ENCODE data around the gene UBE2V1.

- TF ChIP-seq CTCF (IDR thresholded peaks at IDR 0.05; ENCODE audit: poor library complexity) (no peak), EZH2 (IDR thresholded peaks at IDR 0.05; ENCODE audit: borderline replicate concordance) (no peak), EZH2phosphoT487 (IDR thresholded peaks at IDR 0.05; ENCODE audit: low read depth, severe bottlenecking, unreplicated experiment) (no peak)
Measured at GRCh38 chr20:50124496-50124895, 11.5 kb upstream of the UBE2V1 start.
